GM21367 (cell line): Measurements from ENCODE around the gene LDLRAD4.
A peak's percentile ranks its signal among the peaks of the same experiment; 100 is the strongest.

ENCODE experiments used
- ATAC-seq: cut with Tn5 transposase; IDR thresholded peaks from one replicate; pipeline ENCODE4 v1.9.1; 2021; ENCODE audit not compliant: unreplicated experiment

Gene LDLRAD4

GRCh38 chr18:13440277-13441248 is 222.0 kb downstream of the LDLRAD4 start:
- ATAC-seq, result no peak

DNA sequence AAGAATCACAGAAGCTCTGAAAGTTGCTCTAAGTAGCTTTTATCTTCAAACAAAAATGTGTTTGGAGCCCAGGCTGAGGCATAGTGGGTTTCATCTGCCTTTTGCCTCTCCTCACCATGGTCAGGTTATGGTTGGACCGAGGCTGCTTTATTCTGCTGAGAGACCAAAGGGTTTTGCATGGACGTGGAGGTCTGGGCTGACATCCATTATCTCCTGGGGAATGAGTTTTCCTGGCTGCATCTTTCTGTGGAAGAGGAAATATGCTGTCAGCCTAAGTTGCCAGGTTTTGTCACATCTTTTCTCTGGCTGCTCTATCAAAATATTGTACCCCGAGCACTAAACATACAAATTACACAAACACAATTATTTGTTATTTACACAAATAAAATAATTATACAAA is 223.2 kb downstream of the LDLRAD4 start:
- ATAC-seq, result no peak

DNA sequence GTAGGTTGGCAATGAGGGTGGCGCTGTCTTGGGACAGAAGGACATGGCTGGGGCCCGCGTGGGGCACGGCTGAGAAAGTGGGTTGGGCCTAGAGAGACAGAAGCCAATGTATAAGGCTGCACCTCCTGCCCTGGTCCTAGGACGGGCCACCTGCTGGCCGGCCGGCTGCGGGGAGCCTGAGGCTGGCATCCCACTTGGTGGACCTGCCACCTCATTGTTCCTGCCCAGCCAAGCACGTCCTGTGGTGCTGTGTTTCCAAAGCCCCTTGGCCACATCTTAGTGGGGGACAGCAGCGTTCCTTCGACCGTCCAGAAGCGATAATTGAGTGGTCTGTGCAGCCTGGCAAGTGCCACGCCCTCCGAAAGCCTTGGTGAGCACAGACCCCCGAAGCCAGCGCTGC is 223.9 kb downstream of the LDLRAD4 start:
- ATAC-seq, result no peak

DNA sequence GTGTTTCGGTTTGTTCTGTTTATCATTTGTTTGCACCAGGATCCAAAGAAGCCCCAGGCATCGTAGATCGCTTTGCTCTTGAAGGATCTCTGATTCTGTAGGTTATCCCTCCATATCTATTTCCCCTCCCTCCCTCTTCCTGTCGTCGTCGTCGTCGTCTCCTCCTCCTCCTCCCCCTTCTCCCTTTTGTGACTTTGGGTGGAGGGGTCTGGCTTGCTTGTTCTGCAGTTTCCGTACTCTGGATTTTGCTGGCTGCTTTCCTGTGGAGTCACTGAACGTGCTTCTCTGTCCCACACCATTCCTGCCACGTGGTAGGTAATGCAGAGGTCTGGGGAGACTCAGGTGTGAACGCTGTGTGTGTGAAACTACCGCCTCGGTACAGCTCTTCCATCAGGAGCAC is 225.0 kb downstream of the LDLRAD4 start:
- ATAC-seq, result no peak

DNA sequence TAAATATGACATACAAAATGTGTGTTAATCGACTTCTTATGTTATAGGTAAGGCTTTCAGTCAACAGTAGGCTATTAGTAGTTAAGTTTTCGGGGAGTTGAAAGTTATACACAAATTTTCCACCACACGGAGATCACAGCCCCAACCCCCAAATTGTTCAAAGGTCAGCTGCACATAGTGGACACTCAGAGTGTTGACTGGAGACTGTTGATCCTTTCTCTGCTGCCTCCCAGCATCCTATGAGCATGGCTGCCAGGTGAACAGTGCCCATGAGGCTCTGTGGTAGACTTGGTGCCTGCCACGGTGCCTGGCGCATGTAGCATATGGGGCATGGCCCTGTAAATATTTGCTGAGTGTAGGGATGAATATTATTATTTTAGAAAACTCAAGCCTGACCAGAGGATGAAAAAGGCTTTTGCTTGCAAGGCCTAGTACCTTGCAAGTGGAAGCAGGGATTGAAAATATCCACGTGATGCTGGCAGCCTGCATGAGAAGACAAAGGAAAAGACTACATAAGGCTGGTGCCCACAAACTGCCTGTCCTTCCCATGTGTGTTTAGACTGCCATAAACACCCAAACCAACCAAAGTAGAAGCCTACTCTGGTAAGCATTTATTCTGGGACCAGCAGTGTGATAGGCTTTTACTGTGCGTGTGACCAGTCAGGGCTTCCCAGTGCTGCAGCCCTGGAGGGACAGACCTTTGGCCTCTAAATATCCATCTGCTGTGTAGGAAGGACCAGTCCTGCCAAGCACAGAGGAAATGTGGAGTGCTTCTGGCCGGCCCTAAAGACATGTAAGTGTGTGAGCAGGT is 226.1 kb downstream of the LDLRAD4 start:
- ATAC-seq, result no peak

GRCh38 chr18:13445241-13445897 is 226.8 kb downstream of the LDLRAD4 start:
- no peak for ATAC-seq

- no peak for ATAC-seq
These were observed 227.5 kb downstream of the LDLRAD4 start for GRCh38 chr18:13446024-13446423.

GRCh38 chr18:13446610-13447461 is 228.3 kb downstream of the LDLRAD4 start:
- no peak for ATAC-seq

- no peak for ATAC-seq
These were observed 229.2 kb downstream of the LDLRAD4 start for GRCh38 chr18:13447621-13448334.

GRCh38 chr18:13448335-13448795 is 229.8 kb downstream of the LDLRAD4 start:
- no peak for ATAC-seq

- ATAC-seq, result no peak
These were observed 231.1 kb downstream of the LDLRAD4 start for GRCh38 chr18:13449651-13450050.

DNA sequence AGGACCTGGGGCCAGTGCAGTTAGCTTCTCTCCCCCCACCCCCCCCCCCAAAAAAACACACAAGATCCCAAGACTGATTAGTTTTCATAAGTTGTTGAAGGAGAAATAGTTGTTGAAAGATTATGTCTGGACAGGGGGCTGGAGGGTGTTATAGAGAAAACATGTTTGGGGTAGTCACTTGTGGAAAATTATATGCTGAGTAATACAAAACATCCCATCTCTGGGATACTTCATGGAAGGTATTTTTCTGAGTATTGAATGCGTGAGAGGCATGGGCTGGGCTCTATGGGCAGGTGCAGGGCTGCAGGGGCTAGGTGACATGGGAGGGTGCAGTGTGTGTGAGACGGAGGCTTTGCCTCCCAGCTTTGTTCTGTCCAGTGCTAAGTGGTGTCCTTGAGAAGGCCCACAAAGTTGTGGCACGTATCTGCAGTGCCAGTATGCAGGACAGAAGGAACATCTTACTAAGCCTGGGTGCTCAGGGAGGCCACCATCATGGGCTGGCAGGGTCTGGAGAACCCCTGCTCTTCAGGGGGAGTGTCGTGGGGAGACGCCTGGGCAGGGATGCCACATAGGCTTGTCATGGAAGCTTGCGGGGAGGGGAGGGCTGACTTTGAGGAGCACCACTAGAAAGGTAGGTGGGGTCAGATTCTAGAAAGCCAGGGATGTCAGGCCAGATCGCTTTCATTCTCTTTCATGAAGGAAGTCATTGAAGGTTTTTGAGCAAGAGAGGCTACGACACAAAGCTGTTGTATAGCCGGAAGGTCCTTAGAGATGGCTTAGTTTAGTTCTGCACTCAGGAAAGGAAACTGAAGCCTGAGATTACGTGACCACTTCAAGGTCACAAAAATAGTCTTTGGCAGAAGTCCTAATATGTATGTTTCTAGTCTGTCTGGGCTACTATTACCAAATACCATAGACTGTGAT is 232.0 kb downstream of the LDLRAD4 start:
- peak; percentile 49 for ATAC-seq

- ATAC-seq, result peak; percentile 18
These were observed 232.6 kb downstream of the LDLRAD4 start for GRCh38 chr18:13451213-13451540.

DNA sequence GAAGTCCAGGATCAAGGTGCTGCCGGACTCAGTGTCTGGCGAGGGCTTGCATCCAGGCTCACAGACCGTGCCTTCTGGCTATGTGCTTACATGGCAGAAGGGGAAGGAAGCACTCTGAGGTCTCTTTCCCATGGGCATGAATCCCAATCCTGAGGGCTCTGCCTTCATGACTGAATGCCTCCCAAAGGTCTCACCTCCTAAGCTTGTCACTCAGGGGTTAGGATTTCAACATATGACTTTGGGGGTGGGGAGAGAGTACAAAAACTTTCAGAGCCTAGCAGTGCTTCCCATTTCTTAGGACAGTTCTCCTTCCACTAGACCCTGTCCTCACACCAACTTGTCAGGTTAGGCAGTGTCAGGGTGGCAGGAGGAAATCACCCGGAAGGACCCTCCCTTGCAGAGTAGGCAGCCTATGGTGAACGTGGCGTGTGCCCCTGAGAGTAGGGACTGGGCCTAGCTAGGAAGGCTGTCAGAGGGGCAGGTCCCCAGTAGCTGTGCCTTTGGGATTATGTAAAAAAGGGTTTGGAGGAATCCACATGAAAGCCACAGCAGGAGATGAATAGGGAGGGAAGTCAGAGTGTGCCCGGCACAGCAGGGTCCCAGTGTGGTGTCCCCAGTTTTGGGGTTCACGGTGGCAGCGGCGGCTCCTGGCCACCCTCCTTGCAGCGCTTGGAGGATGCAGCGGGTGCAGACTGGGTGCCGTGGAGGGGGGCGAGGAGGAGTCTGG is 233.3 kb downstream of the LDLRAD4 start:
- no peak for ATAC-seq

DNA sequence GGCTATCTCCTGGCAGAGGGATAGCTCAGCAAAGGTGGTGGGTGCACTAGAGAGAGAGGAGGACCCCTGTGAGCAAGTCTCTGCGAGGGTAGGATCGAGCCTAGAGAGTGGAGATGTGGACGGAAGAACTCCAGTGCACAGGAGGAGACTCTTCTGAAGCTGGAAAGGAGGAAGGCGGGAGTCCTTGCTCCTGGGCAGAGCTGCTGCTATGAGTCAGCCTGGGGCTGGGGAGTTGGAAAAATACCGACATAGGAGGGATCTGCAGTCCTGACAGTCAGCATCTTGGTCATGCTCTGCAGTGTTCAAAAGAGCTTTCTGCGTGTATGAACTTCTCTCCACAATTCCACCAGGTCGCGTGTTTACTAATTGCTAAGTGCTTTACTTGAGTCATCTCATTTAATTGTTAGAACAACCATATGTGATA is 233.8 kb downstream of the LDLRAD4 start:
- no peak for ATAC-seq

GRCh38 chr18:13452871-13453680 is 234.5 kb downstream of the LDLRAD4 start:
- ATAC-seq, result no peak

DNA sequence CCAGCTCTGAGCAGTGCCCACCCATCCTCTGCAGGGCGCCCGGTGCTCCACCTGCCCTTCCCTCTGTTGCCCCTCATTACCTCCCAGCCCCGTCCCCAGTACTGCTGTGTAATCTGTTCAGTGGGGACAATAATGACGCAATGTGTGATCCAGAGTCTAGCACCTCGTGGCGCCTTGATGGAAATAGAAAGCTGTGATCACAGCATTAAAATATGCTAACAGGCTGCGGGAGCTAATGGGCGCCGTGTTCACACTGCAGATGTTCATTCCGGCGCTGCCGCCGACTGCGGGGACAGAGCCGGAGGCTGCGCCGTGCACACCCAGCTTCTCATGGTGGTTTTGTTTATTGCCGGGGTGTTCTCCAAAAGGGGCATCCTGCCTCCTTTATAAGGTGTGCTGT is 235.2 kb downstream of the LDLRAD4 start:
- ATAC-seq, result no peak
